Measurements from ENCODE around the gene RWDD3. TPM values are rescaled to one million over a fixed set of nuclear protein-coding genes. Genes with fewer than 3 reads are reported as not detected.

The RWDD3 gene
- total RNA-seq, 2 donors from 2014 or later = 35.5 to 37.1 TPM

- peaks cover 5% of the 10 kb centered on the region for H3K9me3 ChIP-seq (ENCODE audit: control insufficient read depth, low read length)
- no peak overlapping the region for H3K9ac ChIP-seq (ENCODE audit: extremely low read depth, low read length, poor library complexity, severe bottlenecking)
- no peaks in the 10 kb centered on the region for H3K27me3 ChIP-seq (ENCODE audit: control insufficient read depth, insufficient read depth, low read length, poor library complexity, severe bottlenecking)
- no peak for TF ChIP-seq CTCF (conservative IDR thresholded peaks at IDR 0.05)
- no peak overlapping the region for H3K27ac Mint-ChIP-seq
- no peaks in the 10 kb centered on the region for H3K36me3 ChIP-seq (ENCODE audit: control insufficient read depth, insufficient read depth, low read length)
- peaks cover 5% of the 10 kb centered on the region for H3K4me1 Mint-ChIP-seq
- no peak for DNase-seq
- H3K4me3 ChIP-seq (ENCODE audit: low read length) = no peak overlapping the region
- no peak overlapping the region for H3K4me3 Mint-ChIP-seq
- no peaks in the 10 kb centered on the region for H3K4me1 ChIP-seq (ENCODE audit: control insufficient read depth, insufficient read depth, low read length)
- no peaks in the 10 kb centered on the region for H3K36me3 Mint-ChIP-seq (ENCODE audit: low read depth)
- H3K27ac ChIP-seq (ENCODE audit: low read depth, low read length) = no peak overlapping the region
- no peaks in the 10 kb centered on the region for H3K27me3 Mint-ChIP-seq (ENCODE audit: insufficient read depth)
- H3K9me3 Mint-ChIP-seq = no peaks in the 10 kb centered on the region
These were observed 32.1 kb upstream of the RWDD3 start for GRCh38 chr1:95201905-95202304.

GRCh38 chr1:95203908-95204437, 30.0 kb upstream of the RWDD3 start:
- no peaks in the 10 kb centered on the region for H3K4me1 ChIP-seq (ENCODE audit: control insufficient read depth, insufficient read depth, low read length)
- 90 to 100% methylated on average over 1 of the region's 1 CpG for WGBS, 2 experiments (ENCODE audit: insufficient coverage in 1 of 2, insufficient read length in 1 of 2)
- Mint-ChIP-seq H3K4me1 (peaks cover 8% of the 10 kb centered on the region), H3K27ac (no peak overlapping the region), H3K9me3 (no peaks in the 10 kb centered on the region), H3K4me3 (no peak overlapping the region), H3K27me3 (ENCODE audit: insufficient read depth) (peaks cover 6% of the 10 kb centered on the region), H3K36me3 (ENCODE audit: low read depth) (no peaks in the 10 kb centered on the region)
- no peak overlapping the region for H3K27ac ChIP-seq (ENCODE audit: low read depth, low read length)
- no peak for TF ChIP-seq CTCF (conservative IDR thresholded peaks at IDR 0.05)
- DNase-seq = no peak
- H3K9ac ChIP-seq (ENCODE audit: extremely low read depth, low read length, poor library complexity, severe bottlenecking) = no peak overlapping the region
- no peaks in the 10 kb centered on the region for H3K27me3 ChIP-seq (ENCODE audit: control insufficient read depth, insufficient read depth, low read length, poor library complexity, severe bottlenecking)
- H3K36me3 ChIP-seq (ENCODE audit: control insufficient read depth, insufficient read depth, low read length) = no peaks in the 10 kb centered on the region
- no peak overlapping the region for H3K4me3 ChIP-seq (ENCODE audit: low read length)
- H3K9me3 ChIP-seq (ENCODE audit: control insufficient read depth, low read length) = peaks cover 5% of the 10 kb centered on the region

GRCh38 chr1:95206514-95206913, 27.5 kb upstream of the RWDD3 start:
- 97 to 100% methylated on average over 1 to 2 of the region's 2 CpGs for WGBS, 2 experiments (ENCODE audit: insufficient coverage in 1 of 2, insufficient read length in 1 of 2)
- peaks cover 1% of the 10 kb centered on the region for H3K36me3 Mint-ChIP-seq (ENCODE audit: low read depth)
- peaks cover 14% of the 10 kb centered on the region for H3K4me1 Mint-ChIP-seq
- no peak for DNase-seq
- Histone ChIP-seq H3K9ac (ENCODE audit: extremely low read depth, low read length, poor library complexity, severe bottlenecking) (no peak overlapping the region), H3K27ac (ENCODE audit: low read depth, low read length) (no peak overlapping the region), H3K9me3 (ENCODE audit: control insufficient read depth, low read length) (peaks cover 5% of the 10 kb centered on the region), H3K36me3 (ENCODE audit: control insufficient read depth, insufficient read depth, low read length) (no peaks in the 10 kb centered on the region), H3K4me1 (ENCODE audit: control insufficient read depth, insufficient read depth, low read length) (no peaks in the 10 kb centered on the region), H3K4me3 (ENCODE audit: low read length) (no peak overlapping the region), H3K27me3 (ENCODE audit: control insufficient read depth, insufficient read depth, low read length, poor library complexity, severe bottlenecking) (no peaks in the 10 kb centered on the region)
- peaks cover 6% of the 10 kb centered on the region for H3K27me3 Mint-ChIP-seq (ENCODE audit: insufficient read depth)
- no peak overlapping the region for H3K27ac Mint-ChIP-seq
- TF ChIP-seq CTCF (conservative IDR thresholded peaks at IDR 0.05) = no peak
- H3K4me3 Mint-ChIP-seq = no peak overlapping the region
- H3K9me3 Mint-ChIP-seq = peaks cover 12% of the 10 kb centered on the region
